Measurements from ENCODE around the gene SERPINB1. TPM values are rescaled to one million over a fixed set of nuclear protein-coding genes. Genes with fewer than 3 reads are reported as not detected.

SERPINB1 gene
- total and polyA plus RNA-seq, 2 experiments from 2014 or later: 5.6 to 6.5 TPM

DNA sequence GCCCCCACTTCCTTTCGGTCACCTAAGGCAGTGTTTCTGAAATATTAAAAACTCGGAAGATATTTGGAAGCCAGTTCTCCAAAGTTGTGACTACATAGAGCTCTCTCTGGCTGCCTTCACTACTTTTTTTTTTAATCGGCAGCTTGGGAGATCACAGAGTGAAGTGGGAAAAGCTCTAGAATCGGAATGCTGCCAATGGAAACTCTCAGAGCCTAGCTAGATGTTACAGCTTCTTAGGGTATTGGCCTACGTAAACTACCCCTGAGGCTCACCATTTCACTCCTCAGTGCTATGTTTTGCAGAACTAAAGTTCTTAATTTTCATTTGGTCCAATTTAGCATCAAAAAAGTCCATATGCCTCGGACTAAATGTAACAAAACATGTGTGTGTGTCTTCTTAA is 14.5 kb downstream of the SERPINB1 start:
- ATAC-seq: no peak
- no peak for DNase-seq (ENCODE audit: low spot score)
- H3K4me1 Mint-ChIP-seq: no peaks in the 10 kb centered on the region

More for the DNA sequence above, 14.5 kb downstream of the SERPINB1 start:
- H3K4me3 ChIP-seq: no peak overlapping the region
- no peaks in the 10 kb centered on the region for H3K4me1 ChIP-seq (ENCODE audit: insufficient read depth)
- Mint-ChIP-seq H3K36me3 (ENCODE audit: low read depth) (no peaks in the 10 kb centered on the region), H3K4me3 (no peak overlapping the region), H3K27ac (no peak overlapping the region), H3K9me3 (no peaks in the 10 kb centered on the region; the same call in 2 of the 3 replicates), H3K27me3 (ENCODE audit: insufficient read depth, low read depth, poor library complexity) (peaks cover 2% of the 10 kb centered on the region)
- H3K36me3 ChIP-seq (ENCODE audit: insufficient read depth): no peaks in the 10 kb centered on the region
- no peak overlapping the region; the same call in 1 of the 2 replicates for H3K27ac ChIP-seq (ENCODE audit: low read depth)
- no peak overlapping the region for H2AFZ ChIP-seq
- no peaks in the 10 kb centered on the region for H3F3A ChIP-seq (replicated peaks; ENCODE audit: low read depth)
- TF ChIP-seq ZNF331 (CRISPR knock-in tag; IDR thresholded peaks at IDR 0.05; ENCODE audit: low read depth) (no peak), NANOG (IDR thresholded peaks at IDR 0.05; ENCODE audit: borderline replicate concordance) (no peak), POLR2AphosphoS5 (IDR thresholded peaks at IDR 0.05; ENCODE audit: low read depth) (no peak), EZH2 (IDR thresholded peaks at IDR 0.05; ENCODE audit: low read depth, unreplicated experiment) (no peak), STAT1 (IDR thresholded peaks at IDR 0.05; ENCODE audit: unreplicated experiment) (no peak), EZH2phosphoT487 (IDR thresholded peaks at IDR 0.05; ENCODE audit: unreplicated experiment) (no peak), ZNF114 (CRISPR knock-in tag; IDR thresholded peaks at IDR 0.05) (no peak), CREB1 (CRISPR knock-in tag; IDR thresholded peaks at IDR 0.05; ENCODE audit: low read depth) (no peak), JUNB (IDR thresholded peaks at IDR 0.05; ENCODE audit: unreplicated experiment) (no peak)
- TF ChIP-seq, protein P1, sequence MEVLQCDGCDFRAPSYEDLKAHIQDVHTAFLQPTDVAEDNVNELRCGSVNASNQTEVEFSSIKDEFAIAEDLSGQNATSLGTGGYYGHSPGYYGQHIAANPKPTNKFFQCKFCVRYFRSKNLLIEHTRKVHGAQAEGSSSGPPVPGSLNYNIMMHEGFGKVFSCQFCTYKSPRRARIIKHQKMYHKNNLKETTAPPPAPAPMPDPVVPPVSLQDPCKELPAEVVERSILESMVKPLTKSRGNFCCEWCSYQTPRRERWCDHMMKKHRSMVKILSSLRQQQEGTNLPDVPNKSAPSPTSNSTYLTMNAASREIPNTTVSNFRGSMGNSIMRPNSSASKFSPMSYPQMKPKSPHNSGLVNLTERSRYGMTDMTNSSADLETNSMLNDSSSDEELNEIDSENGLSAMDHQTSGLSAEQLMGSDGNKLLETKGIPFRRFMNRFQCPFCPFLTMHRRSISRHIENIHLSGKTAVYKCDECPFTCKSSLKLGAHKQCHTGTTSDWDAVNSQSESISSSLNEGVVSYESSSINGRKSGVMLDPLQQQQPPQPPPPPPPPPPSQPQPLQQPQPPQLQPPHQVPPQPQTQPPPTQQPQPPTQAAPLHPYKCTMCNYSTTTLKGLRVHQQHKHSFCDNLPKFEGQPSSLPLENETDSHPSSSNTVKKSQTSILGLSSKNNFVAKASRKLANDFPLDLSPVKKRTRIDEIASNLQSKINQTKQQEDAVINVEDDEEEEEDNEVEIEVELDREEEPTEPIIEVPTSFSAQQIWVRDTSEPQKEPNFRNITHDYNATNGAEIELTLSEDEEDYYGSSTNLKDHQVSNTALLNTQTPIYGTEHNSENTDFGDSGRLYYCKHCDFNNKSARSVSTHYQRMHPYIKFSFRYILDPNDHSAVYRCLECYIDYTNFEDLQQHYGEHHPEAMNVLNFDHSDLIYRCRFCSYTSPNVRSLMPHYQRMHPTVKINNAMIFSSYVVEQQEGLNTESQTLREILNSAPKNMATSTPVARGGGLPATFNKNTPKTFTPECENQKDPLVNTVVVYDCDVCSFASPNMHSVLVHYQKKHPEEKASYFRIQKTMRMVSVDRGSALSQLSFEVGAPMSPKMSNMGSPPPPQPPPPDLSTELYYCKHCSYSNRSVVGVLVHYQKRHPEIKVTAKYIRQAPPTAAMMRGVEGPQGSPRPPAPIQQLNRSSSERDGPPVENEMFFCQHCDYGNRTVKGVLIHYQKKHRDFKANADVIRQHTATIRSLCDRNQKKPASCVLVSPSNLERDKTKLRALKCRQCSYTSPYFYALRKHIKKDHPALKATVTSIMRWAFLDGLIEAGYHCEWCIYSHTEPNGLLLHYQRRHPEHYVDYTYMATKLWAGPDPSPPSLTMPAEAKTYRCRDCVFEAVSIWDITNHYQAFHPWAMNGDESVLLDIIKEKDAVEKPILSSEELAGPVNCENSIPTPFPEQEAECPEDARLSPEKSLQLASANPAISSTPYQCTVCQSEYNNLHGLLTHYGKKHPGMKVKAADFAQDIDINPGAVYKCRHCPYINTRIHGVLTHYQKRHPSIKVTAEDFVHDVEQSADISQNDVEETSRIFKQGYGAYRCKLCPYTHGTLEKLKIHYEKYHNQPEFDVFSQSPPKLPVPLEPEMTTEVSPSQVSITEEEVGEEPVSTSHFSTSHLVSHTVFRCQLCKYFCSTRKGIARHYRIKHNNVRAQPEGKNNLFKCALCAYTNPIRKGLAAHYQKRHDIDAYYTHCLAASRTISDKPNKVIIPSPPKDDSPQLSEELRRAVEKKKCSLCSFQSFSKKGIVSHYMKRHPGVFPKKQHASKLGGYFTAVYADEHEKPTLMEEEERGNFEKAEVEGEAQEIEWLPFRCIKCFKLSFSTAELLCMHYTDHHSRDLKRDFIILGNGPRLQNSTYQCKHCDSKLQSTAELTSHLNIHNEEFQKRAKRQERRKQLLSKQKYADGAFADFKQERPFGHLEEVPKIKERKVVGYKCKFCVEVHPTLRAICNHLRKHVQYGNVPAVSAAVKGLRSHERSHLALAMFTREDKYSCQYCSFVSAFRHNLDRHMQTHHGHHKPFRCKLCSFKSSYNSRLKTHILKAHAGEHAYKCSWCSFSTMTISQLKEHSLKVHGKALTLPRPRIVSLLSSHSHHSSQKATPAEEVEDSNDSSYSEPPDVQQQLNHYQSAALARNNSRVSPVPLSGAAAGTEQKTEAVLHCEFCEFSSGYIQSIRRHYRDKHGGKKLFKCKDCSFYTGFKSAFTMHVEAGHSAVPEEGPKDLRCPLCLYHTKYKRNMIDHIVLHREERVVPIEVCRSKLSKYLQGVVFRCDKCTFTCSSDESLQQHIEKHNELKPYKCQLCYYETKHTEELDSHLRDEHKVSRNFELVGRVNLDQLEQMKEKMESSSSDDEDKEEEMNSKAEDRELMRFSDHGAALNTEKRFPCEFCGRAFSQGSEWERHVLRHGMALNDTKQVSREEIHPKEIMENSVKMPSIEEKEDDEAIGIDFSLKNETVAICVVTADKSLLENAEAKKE (CRISPR knock-in tag; IDR thresholded peaks at IDR 0.05): no peak
- TF ChIP-seq, protein P2, sequence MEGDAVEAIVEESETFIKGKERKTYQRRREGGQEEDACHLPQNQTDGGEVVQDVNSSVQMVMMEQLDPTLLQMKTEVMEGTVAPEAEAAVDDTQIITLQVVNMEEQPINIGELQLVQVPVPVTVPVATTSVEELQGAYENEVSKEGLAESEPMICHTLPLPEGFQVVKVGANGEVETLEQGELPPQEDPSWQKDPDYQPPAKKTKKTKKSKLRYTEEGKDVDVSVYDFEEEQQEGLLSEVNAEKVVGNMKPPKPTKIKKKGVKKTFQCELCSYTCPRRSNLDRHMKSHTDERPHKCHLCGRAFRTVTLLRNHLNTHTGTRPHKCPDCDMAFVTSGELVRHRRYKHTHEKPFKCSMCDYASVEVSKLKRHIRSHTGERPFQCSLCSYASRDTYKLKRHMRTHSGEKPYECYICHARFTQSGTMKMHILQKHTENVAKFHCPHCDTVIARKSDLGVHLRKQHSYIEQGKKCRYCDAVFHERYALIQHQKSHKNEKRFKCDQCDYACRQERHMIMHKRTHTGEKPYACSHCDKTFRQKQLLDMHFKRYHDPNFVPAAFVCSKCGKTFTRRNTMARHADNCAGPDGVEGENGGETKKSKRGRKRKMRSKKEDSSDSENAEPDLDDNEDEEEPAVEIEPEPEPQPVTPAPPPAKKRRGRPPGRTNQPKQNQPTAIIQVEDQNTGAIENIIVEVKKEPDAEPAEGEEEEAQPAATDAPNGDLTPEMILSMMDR (conservative IDR thresholded peaks at IDR 0.05; ENCODE audit: low read depth in 2 of 2): no peak
- TF ChIP-seq, protein P3, sequence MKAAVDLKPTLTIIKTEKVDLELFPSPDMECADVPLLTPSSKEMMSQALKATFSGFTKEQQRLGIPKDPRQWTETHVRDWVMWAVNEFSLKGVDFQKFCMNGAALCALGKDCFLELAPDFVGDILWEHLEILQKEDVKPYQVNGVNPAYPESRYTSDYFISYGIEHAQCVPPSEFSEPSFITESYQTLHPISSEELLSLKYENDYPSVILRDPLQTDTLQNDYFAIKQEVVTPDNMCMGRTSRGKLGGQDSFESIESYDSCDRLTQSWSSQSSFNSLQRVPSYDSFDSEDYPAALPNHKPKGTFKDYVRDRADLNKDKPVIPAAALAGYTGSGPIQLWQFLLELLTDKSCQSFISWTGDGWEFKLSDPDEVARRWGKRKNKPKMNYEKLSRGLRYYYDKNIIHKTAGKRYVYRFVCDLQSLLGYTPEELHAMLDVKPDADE (IDR thresholded peaks at IDR 0.05): no peak
- TF ChIP-seq, protein P4, sequence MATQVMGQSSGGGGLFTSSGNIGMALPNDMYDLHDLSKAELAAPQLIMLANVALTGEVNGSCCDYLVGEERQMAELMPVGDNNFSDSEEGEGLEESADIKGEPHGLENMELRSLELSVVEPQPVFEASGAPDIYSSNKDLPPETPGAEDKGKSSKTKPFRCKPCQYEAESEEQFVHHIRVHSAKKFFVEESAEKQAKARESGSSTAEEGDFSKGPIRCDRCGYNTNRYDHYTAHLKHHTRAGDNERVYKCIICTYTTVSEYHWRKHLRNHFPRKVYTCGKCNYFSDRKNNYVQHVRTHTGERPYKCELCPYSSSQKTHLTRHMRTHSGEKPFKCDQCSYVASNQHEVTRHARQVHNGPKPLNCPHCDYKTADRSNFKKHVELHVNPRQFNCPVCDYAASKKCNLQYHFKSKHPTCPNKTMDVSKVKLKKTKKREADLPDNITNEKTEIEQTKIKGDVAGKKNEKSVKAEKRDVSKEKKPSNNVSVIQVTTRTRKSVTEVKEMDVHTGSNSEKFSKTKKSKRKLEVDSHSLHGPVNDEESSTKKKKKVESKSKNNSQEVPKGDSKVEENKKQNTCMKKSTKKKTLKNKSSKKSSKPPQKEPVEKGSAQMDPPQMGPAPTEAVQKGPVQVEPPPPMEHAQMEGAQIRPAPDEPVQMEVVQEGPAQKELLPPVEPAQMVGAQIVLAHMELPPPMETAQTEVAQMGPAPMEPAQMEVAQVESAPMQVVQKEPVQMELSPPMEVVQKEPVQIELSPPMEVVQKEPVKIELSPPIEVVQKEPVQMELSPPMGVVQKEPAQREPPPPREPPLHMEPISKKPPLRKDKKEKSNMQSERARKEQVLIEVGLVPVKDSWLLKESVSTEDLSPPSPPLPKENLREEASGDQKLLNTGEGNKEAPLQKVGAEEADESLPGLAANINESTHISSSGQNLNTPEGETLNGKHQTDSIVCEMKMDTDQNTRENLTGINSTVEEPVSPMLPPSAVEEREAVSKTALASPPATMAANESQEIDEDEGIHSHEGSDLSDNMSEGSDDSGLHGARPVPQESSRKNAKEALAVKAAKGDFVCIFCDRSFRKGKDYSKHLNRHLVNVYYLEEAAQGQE (IDR thresholded peaks at IDR 0.05; ENCODE audit: unreplicated experiment): no peak
- H4K20me1 ChIP-seq (replicated peaks; ENCODE audit: insufficient read depth): no peaks in the 10 kb centered on the region
- H3K9me2 ChIP-seq (ENCODE audit: insufficient read depth): no peaks in the 10 kb centered on the region
- no peaks in the 10 kb centered on the region for H3K27me3 ChIP-seq (ENCODE audit: insufficient read depth)
- H3K79me2 ChIP-seq (replicated peaks; ENCODE audit: insufficient read depth): no peaks in the 10 kb centered on the region
- no peak overlapping the region for H3K4me2 ChIP-seq

Measured in GM23338 (cell line).